Activated T-cell treated with anti-CD3 and anti-CD28 coated beads, Interleukin-2, amount 50 U/mL, for 72 hours (primary cell): ENCODE measurements around the gene PRRG1. TPM values are rescaled to one million over a fixed set of nuclear protein-coding genes. Genes with fewer than 3 reads are reported as not detected.
"Not testable (repeated sequence)": the region's sequence is repeated elsewhere in the genome, so short reads cannot be mapped to it uniquely, and the experiment has no call there.

Experiments
- ATAC-seq, 2 donors: fragments of 150-1000 bp; cut with Tn5 transposase; replicated peaks in 1 of 2; 2 replicates each; pipeline ENCODE4 v1.10.0; 2021; ENCODE audit warnings: moderate library complexity in 2 of 2, mild to moderate bottlenecking in 1 of 2
- DNase-seq, 2 donors: peaks; one replicate each; pipeline ENCODE4 v3.0.0; 2021 to 2022; ENCODE audit warnings: mixed read lengths in 1 of 2
- H3K27ac Mint-ChIP-seq: one replicate; pipeline ENCODE4 v1.8.0; 2022; ENCODE audit warnings: mild to moderate bottlenecking, moderate library complexity, mixed read lengths
- H3K27me3 Mint-ChIP-seq: one replicate; pipeline ENCODE4 v1.8.0; 2022; ENCODE audit warnings: low read depth, mixed read lengths
- H3K36me3 Mint-ChIP-seq, 2 donors: one replicate each; pipeline ENCODE4 v1.8.0; 2022; ENCODE audit warnings: mixed read lengths in 2 of 2, mild to moderate bottlenecking in 1 of 2; ENCODE audit not compliant: insufficient read depth in 2 of 2
- H3K4me1 Mint-ChIP-seq: one replicate; pipeline ENCODE4 v1.8.0; 2022; ENCODE audit warnings: low read depth, mixed read lengths
- H3K4me3 Mint-ChIP-seq, 2 donors: one replicate each; pipeline ENCODE4 v1.8.0; 2022; ENCODE audit warnings: mild to moderate bottlenecking in 2 of 2, mixed read lengths in 2 of 2, moderate library complexity in 2 of 2
- H3K9me3 Mint-ChIP-seq, 2 donors: one replicate each; pipeline ENCODE4 v1.8.0; 2022; ENCODE audit warnings: mixed read lengths in 2 of 2
- total RNA-seq, 2 donors: library from RNA; stranded (reverse); gene quantifications; one replicate each; pipeline ENCODE4 v1.2.3, GENCODE V29; 2022

Gene PRRG1
- total RNA-seq, 2 donors from 2014 or later = not detected

DNA sequence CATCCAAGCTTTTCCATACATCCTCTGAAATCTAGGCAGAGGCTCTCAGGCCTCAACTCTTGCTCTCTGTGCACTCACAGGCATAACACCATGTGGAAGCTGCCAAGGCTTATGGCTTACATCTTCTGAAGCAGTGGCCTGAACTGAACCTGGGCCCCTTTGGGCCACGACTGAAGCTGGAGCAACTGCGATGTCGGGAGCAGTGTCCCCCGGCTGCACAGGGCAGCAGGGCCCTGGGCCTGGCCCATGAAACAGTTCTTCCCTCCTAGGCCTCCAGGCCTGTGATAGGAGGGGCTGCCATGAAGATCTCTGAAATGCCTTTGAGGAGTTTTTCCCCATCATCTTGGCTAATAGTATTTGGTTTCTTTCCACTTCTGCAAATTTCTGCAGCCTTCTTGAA is 39.2 kb downstream of the PRRG1 start:
- no peak overlapping the region for H3K4me3 Mint-ChIP-seq
- no peaks in the 10 kb centered on the region for H3K36me3 Mint-ChIP-seq
- H3K27ac Mint-ChIP-seq = no peak overlapping the region
- H3K4me1 Mint-ChIP-seq = no peaks in the 10 kb centered on the region
- DNase-seq (no peak), ATAC-seq (no peak)
- H3K27me3 Mint-ChIP-seq = peaks cover 15% of the 10 kb centered on the region
- peaks cover 0 to 1% of the 10 kb centered on the region in 2 donors for H3K9me3 Mint-ChIP-seq

GRCh38 chrX:37405956-37406355 is 56.8 kb downstream of the PRRG1 start:
- Mint-ChIP-seq H3K27ac (no peak overlapping the region), H3K4me3 (no peak overlapping the region), H3K36me3 (no peaks in the 10 kb centered on the region), H3K27me3 (no peaks in the 10 kb centered on the region), H3K9me3 (no peaks in the 10 kb centered on the region), H3K4me1 (no peaks in the 10 kb centered on the region)
- ATAC-seq (no peak), DNase-seq (no peak)

DNA sequence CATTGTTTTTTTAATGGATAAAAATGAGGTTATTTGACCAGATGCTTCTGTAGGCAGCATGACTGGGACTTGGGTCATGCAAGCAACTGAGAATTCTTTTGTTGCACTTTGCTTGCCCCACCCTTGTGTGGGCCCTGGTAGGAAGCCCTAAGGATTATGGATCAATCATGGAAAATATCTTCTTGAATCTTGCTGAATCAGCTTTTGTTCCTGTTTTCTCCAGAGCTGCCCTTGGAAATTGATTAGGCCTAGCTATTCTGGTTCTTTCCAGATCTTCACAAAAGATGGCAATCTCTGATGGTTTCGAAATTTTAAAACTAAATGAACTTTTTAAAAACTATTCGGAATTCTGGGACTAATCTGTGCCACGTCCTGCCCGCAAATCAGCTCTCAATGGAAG is 58.6 kb downstream of the PRRG1 start:
- Mint-ChIP-seq H3K27ac (no peak overlapping the region), H3K27me3 (no peaks in the 10 kb centered on the region), H3K4me1 (no peaks in the 10 kb centered on the region), H3K9me3 (no peaks in the 10 kb centered on the region), H3K4me3 (no peak overlapping the region), H3K36me3 (no peaks in the 10 kb centered on the region)
- no peak for DNase-seq
- ATAC-seq = no peak

DNA sequence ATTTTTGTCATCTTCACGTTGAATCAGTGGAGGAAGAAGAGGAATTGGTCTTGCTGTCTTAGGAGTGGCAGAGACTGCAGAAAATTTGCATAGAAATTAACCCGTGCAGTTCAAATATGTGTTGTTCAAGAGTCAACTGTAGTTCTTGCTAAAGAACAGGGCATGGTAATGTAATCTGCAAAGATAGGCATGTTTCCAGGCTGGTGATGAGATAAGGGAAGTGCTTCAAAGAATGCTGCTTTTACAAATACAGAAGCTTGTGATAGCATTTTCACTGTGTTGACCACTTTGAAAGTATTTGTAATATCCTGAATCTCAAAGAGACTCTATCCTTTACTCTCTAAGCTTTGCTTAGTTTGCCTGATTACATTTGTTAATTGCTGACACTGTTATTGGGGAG is 60.1 kb downstream of the PRRG1 start:
- no peaks in the 10 kb centered on the region for H3K36me3 Mint-ChIP-seq
- no peaks in the 10 kb centered on the region for H3K4me1 Mint-ChIP-seq
- DNase-seq (no peak), ATAC-seq (no peak)
- no peak overlapping the region for H3K27ac Mint-ChIP-seq
- H3K9me3 Mint-ChIP-seq = no peaks in the 10 kb centered on the region
- no peak overlapping the region for H3K4me3 Mint-ChIP-seq
- no peaks in the 10 kb centered on the region for H3K27me3 Mint-ChIP-seq

- ATAC-seq (no peak), DNase-seq (no peak)
- H3K36me3 Mint-ChIP-seq = no peaks in the 10 kb centered on the region
- H3K4me1 Mint-ChIP-seq = no peaks in the 10 kb centered on the region
- no peaks in the 10 kb centered on the region for H3K9me3 Mint-ChIP-seq
- no peak overlapping the region for H3K27ac Mint-ChIP-seq
- H3K4me3 Mint-ChIP-seq = no peak overlapping the region
- no peaks in the 10 kb centered on the region for H3K27me3 Mint-ChIP-seq
Measured at GRCh38 chrX:37420185-37420584, 71.0 kb downstream of the PRRG1 start.

DNA sequence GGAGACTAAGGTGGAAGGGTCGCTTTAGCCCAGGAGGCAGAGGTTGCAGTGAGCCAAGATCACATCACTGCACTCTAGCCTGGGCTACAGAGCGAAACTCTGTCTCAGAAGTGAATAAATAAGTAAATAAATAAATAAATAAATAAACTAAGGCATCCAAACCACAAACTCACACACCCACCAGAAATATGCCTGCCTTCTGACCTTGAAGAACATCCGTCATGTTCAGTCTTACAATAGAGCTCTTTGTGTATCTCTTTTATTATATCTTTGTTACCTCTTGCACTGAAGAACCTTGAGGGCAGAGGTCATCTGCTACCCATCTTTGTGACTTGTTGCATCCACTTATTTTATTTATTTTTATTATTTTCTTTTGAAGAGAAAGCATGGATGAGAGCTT is 71.6 kb downstream of the PRRG1 start:
- DNase-seq (no peak), ATAC-seq (no peak)
- H3K27ac Mint-ChIP-seq = no peak overlapping the region
- no peaks in the 10 kb centered on the region for H3K4me1 Mint-ChIP-seq
- H3K4me3 Mint-ChIP-seq = no peak overlapping the region
- no peaks in the 10 kb centered on the region for H3K9me3 Mint-ChIP-seq
- no peaks in the 10 kb centered on the region for H3K36me3 Mint-ChIP-seq
- H3K27me3 Mint-ChIP-seq = no peaks in the 10 kb centered on the region

GRCh38 chrX:37424000-37424429 is 74.9 kb downstream of the PRRG1 start:
- no peaks in the 10 kb centered on the region for H3K9me3 Mint-ChIP-seq
- no peak overlapping the region for H3K4me3 Mint-ChIP-seq
- ATAC-seq (no peak), DNase-seq (no peak)
- H3K27ac Mint-ChIP-seq = no peak overlapping the region
- no peaks in the 10 kb centered on the region for H3K27me3 Mint-ChIP-seq
- no peaks in the 10 kb centered on the region for H3K36me3 Mint-ChIP-seq
- no peaks in the 10 kb centered on the region for H3K4me1 Mint-ChIP-seq

- DNase-seq (no peak), ATAC-seq (no peak)
- no peaks in the 10 kb centered on the region for H3K4me1 Mint-ChIP-seq
- H3K9me3 Mint-ChIP-seq = no peaks in the 10 kb centered on the region
- no peaks in the 10 kb centered on the region for H3K27me3 Mint-ChIP-seq
- no peak overlapping the region for H3K27ac Mint-ChIP-seq
- H3K4me3 Mint-ChIP-seq = no peak overlapping the region
- H3K36me3 Mint-ChIP-seq = no peaks in the 10 kb centered on the region
Measured at GRCh38 chrX:37425370-37425769, 76.2 kb downstream of the PRRG1 start.

DNA sequence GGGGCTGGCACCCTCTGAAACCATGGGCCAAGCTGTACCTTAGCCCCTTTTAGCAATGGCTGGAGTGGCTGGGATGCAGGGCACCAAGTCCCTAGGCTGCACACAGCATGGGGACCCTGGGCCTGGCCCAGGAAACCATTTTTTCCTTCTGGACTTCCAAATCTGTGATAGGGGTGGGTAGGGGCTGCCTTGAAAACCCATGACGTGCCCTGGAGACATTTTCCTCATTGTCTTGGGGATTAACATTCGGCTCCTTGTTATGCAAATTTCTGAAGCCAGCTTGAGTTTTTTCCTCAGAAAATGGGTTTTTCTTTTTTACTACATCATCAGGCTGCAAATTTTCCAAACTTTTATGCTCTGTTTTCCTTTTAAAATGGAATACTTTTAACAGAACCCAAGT is 79.8 kb downstream of the PRRG1 start:
- H3K27me3 Mint-ChIP-seq = peaks cover 16% of the 10 kb centered on the region
- not testable (repeated sequence) for H3K36me3 Mint-ChIP-seq, ATAC-seq, H3K27ac Mint-ChIP-seq, H3K4me3 Mint-ChIP-seq, DNase-seq, H3K9me3 Mint-ChIP-seq, H3K4me1 Mint-ChIP-seq

- H3K4me3 Mint-ChIP-seq = no peak overlapping the region
- H3K27ac Mint-ChIP-seq = no peak overlapping the region
- DNase-seq = no peak
- H3K27me3 Mint-ChIP-seq = peaks cover 21% of the 10 kb centered on the region
- no peak for ATAC-seq
- H3K9me3 Mint-ChIP-seq = peaks cover 0 to 4% of the 10 kb centered on the region in 2 donors
- no peaks in the 10 kb centered on the region for H3K4me1 Mint-ChIP-seq
- no peaks in the 10 kb centered on the region for H3K36me3 Mint-ChIP-seq
Measured at GRCh38 chrX:37434362-37434761, 85.2 kb downstream of the PRRG1 start.

GRCh38 chrX:37437160-37437559 is 88.0 kb downstream of the PRRG1 start:
- DNase-seq = no peak
- Mint-ChIP-seq H3K27me3 (peaks cover 21% of the 10 kb centered on the region), H3K27ac (no peak overlapping the region), H3K36me3 (no peaks in the 10 kb centered on the region), H3K9me3 (peaks cover 0 to 4% of the 10 kb centered on the region in 2 donors), H3K4me1 (no peaks in the 10 kb centered on the region), H3K4me3 (no peak overlapping the region)
- ATAC-seq = no peak

DNA sequence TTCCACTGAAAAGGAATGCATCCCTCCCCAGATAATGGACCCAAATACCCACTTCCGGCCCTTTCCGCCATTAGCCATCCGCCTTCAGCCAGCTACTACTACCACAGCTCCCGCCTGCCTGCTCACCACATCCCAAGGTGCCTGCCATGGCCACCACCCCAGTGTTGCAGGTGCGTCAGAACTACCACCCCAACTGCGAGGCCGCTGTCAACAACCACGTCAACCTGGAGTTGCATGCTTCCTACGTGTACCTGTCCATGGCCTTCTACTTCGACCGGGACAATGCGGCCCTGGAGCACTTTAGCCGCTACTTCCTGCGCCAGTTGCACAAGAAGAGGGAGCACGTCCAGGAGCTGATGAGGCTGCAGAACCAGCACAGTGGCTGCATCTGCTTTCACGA is 92.2 kb downstream of the PRRG1 start:
- Mint-ChIP-seq H3K9me3 (no peaks in the 10 kb centered on the region), H3K27me3 (peaks cover 11% of the 10 kb centered on the region), H3K36me3 (no peaks in the 10 kb centered on the region), H3K27ac (no peak overlapping the region), H3K4me3 (no peak overlapping the region), H3K4me1 (no peaks in the 10 kb centered on the region)
- DNase-seq (no peak), ATAC-seq (no peak)

DNA sequence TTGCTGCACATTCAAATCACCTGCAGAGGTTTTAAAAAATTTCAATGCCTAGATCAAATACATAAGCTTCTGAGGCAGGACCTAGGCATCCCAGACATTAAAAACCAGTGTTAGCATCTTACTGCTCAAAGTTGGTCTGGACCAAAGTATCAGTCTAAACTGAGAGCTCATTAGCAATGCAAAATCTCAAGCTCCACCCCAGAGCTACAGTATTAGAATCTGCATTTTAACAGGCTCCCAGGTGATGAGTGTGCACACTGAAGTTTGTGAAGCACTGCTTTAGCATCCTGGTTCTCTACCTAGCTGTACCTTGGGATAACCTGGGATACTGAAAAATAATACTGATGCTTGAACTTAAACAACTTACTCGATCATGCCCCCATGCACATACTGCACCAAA is 96.0 kb downstream of the PRRG1 start:
- Mint-ChIP-seq H3K36me3 (no peaks in the 10 kb centered on the region), H3K27ac (no peak overlapping the region), H3K27me3 (peaks cover 6% of the 10 kb centered on the region), H3K4me3 (no peak overlapping the region), H3K9me3 (no peaks in the 10 kb centered on the region), H3K4me1 (no peaks in the 10 kb centered on the region)
- ATAC-seq (no peak), DNase-seq (no peak)

DNA sequence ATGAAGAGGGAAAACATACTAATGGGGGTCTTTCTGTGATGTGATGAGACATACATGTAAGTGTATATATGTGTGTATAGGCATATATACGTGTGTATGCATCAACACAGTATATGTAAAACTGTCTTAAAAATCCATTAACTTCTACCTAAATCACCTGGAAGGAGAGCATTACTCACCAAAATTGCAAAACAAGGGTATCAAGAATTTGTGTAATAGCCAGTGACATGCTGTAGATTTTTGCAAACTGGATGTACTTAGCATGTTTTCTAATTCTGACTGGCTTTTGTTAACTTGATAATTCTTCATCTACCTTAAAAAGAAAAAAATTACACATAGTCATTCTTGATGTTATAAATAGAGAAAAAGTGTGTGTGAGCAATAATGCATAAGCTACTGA is 104.7 kb downstream of the PRRG1 start:
- DNase-seq (no peak), ATAC-seq (no peak)
- no peaks in the 10 kb centered on the region for H3K4me1 Mint-ChIP-seq
- H3K9me3 Mint-ChIP-seq = no peaks in the 10 kb centered on the region
- H3K27me3 Mint-ChIP-seq = peaks cover 15% of the 10 kb centered on the region
- H3K36me3 Mint-ChIP-seq = no peaks in the 10 kb centered on the region
- no peak overlapping the region for H3K4me3 Mint-ChIP-seq
- H3K27ac Mint-ChIP-seq = no peak overlapping the region
